Gastroesophageal sphincter (tissue), 4 donors: ENCODE data around the gene KRT222. TPM values are rescaled to one million over a fixed set of nuclear protein-coding genes. Genes with fewer than 3 reads are reported as not detected.

Source experiments
- ATAC-seq: fragments of 150-250 bp; one replicate; pipeline ENCODE4 v1.9.1; 2016; ENCODE audit warnings: mild to moderate bottlenecking, moderate library complexity
- H3K27ac ChIP-seq, 4 donors: fragments of 200-600 bp; sonication (generic) in 3 of 4; 1 replicate in 3 of 4; 2 replicates in 1 of 4; pipeline ENCODE4 v1.5.1; 2016 to 2019
- H3K27me3 ChIP-seq: fragments of 200-600 bp; sonication (generic); one replicate; pipeline ENCODE4 v1.5.1; 2019
- H3K36me3 ChIP-seq, 2 donors: fragments of 200-600 bp; sonication (generic); one replicate each; pipeline ENCODE4 v1.5.1; 2019; ENCODE audit warnings: control low read depth in 1 of 2
- H3K4me1 ChIP-seq, 3 donors: fragments of 200-600 bp; sonication (generic); 1 replicate in 2 of 3; 2 replicates in 1 of 3; pipeline ENCODE4 v1.5.1; 2016 to 2019; ENCODE audit warnings: control low read depth in 2 of 3
- H3K4me3 ChIP-seq, 2 donors: fragments of 200-600 bp; sonication (generic); one replicate each; pipeline ENCODE4 v1.5.1; 2019; ENCODE audit warnings: mild to moderate bottlenecking in 1 of 2, moderate library complexity in 1 of 2
- H3K9me3 ChIP-seq, 3 donors: fragments of 200-600 bp; sonication (generic); one replicate each; pipeline ENCODE4 v1.5.1; 2017 to 2019; ENCODE audit warnings: control low read depth in 2 of 3
- CTCF ChIP-seq, 4 experiments: fragments of 200-600 bp in 2 of 4; fragments of 450-650 bp in 2 of 4; sonication (generic) in 1 of 4; IDR thresholded peaks; one replicate each; pipeline ENCODE4 v1.5.1; 2017 to 2019; ENCODE audit warnings: antibody characterized with exemption in 4 of 4, mild to moderate bottlenecking in 2 of 4, moderate library complexity in 2 of 4
- EP300 ChIP-seq: sonication (generic); formaldehyde crosslinking; IDR thresholded peaks from one replicate; pipeline ENCODE4 v1.6.1; 2017; ENCODE audit warnings: antibody characterized with exemption, mild to moderate bottlenecking
- POLR2A ChIP-seq, 2 donors: fragments of 450-650 bp; IDR thresholded peaks; one replicate each; pipeline ENCODE4 v1.6.1; 2017; ENCODE audit warnings: antibody characterized with exemption in 2 of 2, mild to moderate bottlenecking in 2 of 2, moderate library complexity in 1 of 2
- POLR2AphosphoS5 ChIP-seq: sonication (generic); formaldehyde crosslinking; IDR thresholded peaks from one replicate; pipeline ENCODE4 v1.6.1; 2017; ENCODE audit warnings: antibody characterized with exemption
- WGBS, 2 donors: methylation state at CpG; one replicate each; pipeline ENCODE4 v1.1.5; 2018; ENCODE audit warnings: low coverage in 1 of 2; 5-methylcytosine and 5-hydroxymethylcytosine counted together
- total RNA-seq, 4 donors: library from RNA; depleted of rRNA; stranded (reverse); fragments of >200 nt; gene quantifications; one replicate each; pipeline ENCODE4 v1.1.0, GENCODE V29; 2016

Gene KRT222
- total RNA-seq, 4 donors from 2014 or later = 0.94 to 17.8 (median 1.8) TPM

- no peaks in the 10 kb centered on the region for H3K9me3 ChIP-seq
- H3K4me1 ChIP-seq = peaks cover 0 to 45% (median 0%) of the 10 kb centered on the region in 3 donors
- peak; percentile 66 for ATAC-seq
- WGBS, 2 donors = 0 to 59% methylated on average over 1 to 11 of the region's 11 CpGs
- H3K4me3 ChIP-seq = no peak overlapping the region
- H3K27me3 ChIP-seq = peaks cover 63% of the 10 kb centered on the region
- H3K36me3 ChIP-seq = no peaks in the 10 kb centered on the region
- no peak for TF ChIP-seq EP300
- TF ChIP-seq POLR2AphosphoS5 = no peak
- no peak for TF ChIP-seq POLR2A (IDR thresholded peaks at IDR 0.05)
- no peak for TF ChIP-seq CTCF (IDR thresholded peaks at IDR 0.05)
- H3K27ac ChIP-seq = peak overlapping the region in 3 of 4 donors; percentile 46 to 56 (median 54)
Observed at GRCh38 chr17:40617678-40618240, 47.2 kb downstream of the KRT222 start.

GRCh38 chr17:40616592-40616991, 48.4 kb downstream of the KRT222 start:
- H3K4me1 ChIP-seq = peaks cover 0 to 38% (median 0%) of the 10 kb centered on the region in 3 donors
- no peak for ATAC-seq
- peaks cover 63% of the 10 kb centered on the region for H3K27me3 ChIP-seq
- TF ChIP-seq CTCF (IDR thresholded peaks at IDR 0.05) = no peak
- no peak for TF ChIP-seq POLR2A (IDR thresholded peaks at IDR 0.05)
- TF ChIP-seq POLR2AphosphoS5 = no peak
- TF ChIP-seq EP300 = no peak
- H3K27ac ChIP-seq = peak overlapping the region in 1 of 4 donors; percentile 54
- no peaks in the 10 kb centered on the region for H3K36me3 ChIP-seq
- no peak overlapping the region for H3K4me3 ChIP-seq
- no peaks in the 10 kb centered on the region for H3K9me3 ChIP-seq
- 90 to 94% methylated on average over 2 to 3 of the region's 3 CpGs for WGBS, 2 donors

- Histone ChIP-seq H3K36me3 (no peaks in the 10 kb centered on the region), H3K27me3 (peaks cover 63% of the 10 kb centered on the region), H3K9me3 (no peaks in the 10 kb centered on the region), H3K27ac (peak overlapping the region in 1 of 4 donors; percentile 54), H3K4me1 (peaks cover 0 to 33% (median 0%) of the 10 kb centered on the region in 3 donors), H3K4me3 (no peak overlapping the region)
- WGBS, 2 donors = 33 to 80% methylated on average over 1 to 3 of the region's 10 CpGs
- no peak for ATAC-seq
- TF ChIP-seq CTCF (IDR thresholded peaks at IDR 0.05) (no peak), EP300 (no peak), POLR2AphosphoS5 (no peak), POLR2A (IDR thresholded peaks at IDR 0.05) (no peak)
Observed at GRCh38 chr17:40615841-40616476, 49.0 kb downstream of the KRT222 start.

GRCh38 chr17:40615068-40615840, 49.7 kb downstream of the KRT222 start:
- peaks cover 0 to 28% (median 0%) of the 10 kb centered on the region in 3 donors for H3K4me1 ChIP-seq
- no peak for ATAC-seq
- no peak overlapping the region for H3K4me3 ChIP-seq
- H3K36me3 ChIP-seq = no peaks in the 10 kb centered on the region
- 49 to 73% methylated on average over 4 to 5 of the region's 7 CpGs for WGBS, 2 donors
- peaks cover 63% of the 10 kb centered on the region for H3K27me3 ChIP-seq
- no peaks in the 10 kb centered on the region for H3K9me3 ChIP-seq
- H3K27ac ChIP-seq = no peak overlapping the region
- no peak for TF ChIP-seq EP300
- peak in 2 of 4 experiments; percentile 27 to 46 for TF ChIP-seq CTCF (IDR thresholded peaks at IDR 0.05)
- TF ChIP-seq POLR2AphosphoS5 = no peak
- TF ChIP-seq POLR2A (IDR thresholded peaks at IDR 0.05) = no peak
